Measurements from ENCODE around the gene CDCA8. TPM values are rescaled to one million over a fixed set of nuclear protein-coding genes. Genes with fewer than 3 reads are reported as not detected.
"Not testable (repeated sequence)": the region's sequence is repeated elsewhere in the genome, so short reads cannot be mapped to it uniquely, and the experiment has no call there.

The CDCA8 gene
- total RNA-seq, 6 experiments from 2014 or later: 0.31 to 2.2 (median 0.76) TPM

GRCh38 chr1:37731312-37732019 lies 39.1 kb downstream of the CDCA8 start:
- peaks cover 0 to 5% of the 10 kb centered on the region in 2 donors for H3K27me3 ChIP-seq
- ATAC-seq (no peak), DNase-seq (no peak)
- H3K27ac ChIP-seq: no peak overlapping the region
- H3K36me3 ChIP-seq: no peaks in the 10 kb centered on the region
- TF ChIP-seq CTCF (IDR thresholded peaks at IDR 0.05) (no peak), POLR2A (IDR thresholded peaks at IDR 0.05) (no peak)
- no peaks in the 10 kb centered on the region for H3K9me3 ChIP-seq
- 85% methylated on average over 9 of the region's 15 CpGs for WGBS (ENCODE audit: insufficient coverage, low coverage, low lambda C conversion rate, missing lambda C conversion rate)
- H3K4me1 ChIP-seq: no peaks in the 10 kb centered on the region
- intact Hi-C loops (cut with DNase I): no loop called here
- H3K4me3 ChIP-seq: no peak overlapping the region

- TF ChIP-seq CTCF (IDR thresholded peaks at IDR 0.05): no peak
- no peak for TF ChIP-seq POLR2A (IDR thresholded peaks at IDR 0.05)
- Histone ChIP-seq H3K4me1 (no peaks in the 10 kb centered on the region), H3K27ac (no peak overlapping the region), H3K9me3 (no peaks in the 10 kb centered on the region), H3K4me3 (no peak overlapping the region), H3K36me3 (no peaks in the 10 kb centered on the region), H3K27me3 (peaks cover 0 to 5% of the 10 kb centered on the region in 2 donors)
- ATAC-seq (peak; percentile 17 to 45 (median 34)), DNase-seq (no peak)
- intact Hi-C loops (cut with DNase I): no loop called here
- WGBS (ENCODE audit: insufficient coverage, low coverage, low lambda C conversion rate, missing lambda C conversion rate): 38% methylated on average over 5 of the region's 12 CpGs
Measured at GRCh38 chr1:37732111-37732780, 39.9 kb downstream of the CDCA8 start.

GRCh38 chr1:37734629-37735591 lies 42.6 kb downstream of the CDCA8 start:
- TF ChIP-seq POLR2A (IDR thresholded peaks at IDR 0.05) (no peak), CTCF (IDR thresholded peaks at IDR 0.05) (no peak)
- Histone ChIP-seq H3K27me3 (peaks cover 0 to 5% of the 10 kb centered on the region in 2 donors), H3K4me3 (no peak overlapping the region), H3K9me3 (no peaks in the 10 kb centered on the region), H3K36me3 (no peaks in the 10 kb centered on the region), H3K4me1 (no peaks in the 10 kb centered on the region), H3K27ac (no peak overlapping the region)
- 12% methylated on average over 15 of the region's 32 CpGs for WGBS (ENCODE audit: insufficient coverage, low coverage, low lambda C conversion rate, missing lambda C conversion rate)
- no peak for DNase-seq
- ATAC-seq: no peak
- intact Hi-C loops (cut with DNase I): no loop called here

GRCh38 chr1:37737975-37738374 lies 45.7 kb downstream of the CDCA8 start:
- ATAC-seq; H3K27me3 ChIP-seq; H3K4me1 ChIP-seq; H3K4me3 ChIP-seq; H3K9me3 ChIP-seq; intact Hi-C loops (cut with DNase I); H3K27ac ChIP-seq; H3K36me3 ChIP-seq; DNase-seq: not testable (repeated sequence)
- WGBS (ENCODE audit: insufficient coverage, low coverage, low lambda C conversion rate, missing lambda C conversion rate): 58% methylated on average over 7 of the region's 7 CpGs

GRCh38 chr1:37738619-37739018 lies 46.3 kb downstream of the CDCA8 start:
- H3K27me3 ChIP-seq; H3K4me1 ChIP-seq; H3K9me3 ChIP-seq; H3K36me3 ChIP-seq; H3K27ac ChIP-seq; intact Hi-C loops (cut with DNase I); H3K4me3 ChIP-seq; DNase-seq; ATAC-seq: not testable (repeated sequence)
- 83% methylated on average over 4 of the region's 4 CpGs for WGBS (ENCODE audit: insufficient coverage, low coverage, low lambda C conversion rate, missing lambda C conversion rate)

Measured in right lobe of liver (tissue), 6 donors.